ENCODE measurements around the gene PLXNB1. TPM values are rescaled to one million over a fixed set of nuclear protein-coding genes. Genes with fewer than 3 reads are reported as not detected.
A peak's percentile ranks its signal among the peaks of the same experiment; 100 is the strongest.

The PLXNB1 gene
- total and polyA plus RNA-seq, 2 experiments from 2014 or later: 49.0 to 144 TPM

DNA sequence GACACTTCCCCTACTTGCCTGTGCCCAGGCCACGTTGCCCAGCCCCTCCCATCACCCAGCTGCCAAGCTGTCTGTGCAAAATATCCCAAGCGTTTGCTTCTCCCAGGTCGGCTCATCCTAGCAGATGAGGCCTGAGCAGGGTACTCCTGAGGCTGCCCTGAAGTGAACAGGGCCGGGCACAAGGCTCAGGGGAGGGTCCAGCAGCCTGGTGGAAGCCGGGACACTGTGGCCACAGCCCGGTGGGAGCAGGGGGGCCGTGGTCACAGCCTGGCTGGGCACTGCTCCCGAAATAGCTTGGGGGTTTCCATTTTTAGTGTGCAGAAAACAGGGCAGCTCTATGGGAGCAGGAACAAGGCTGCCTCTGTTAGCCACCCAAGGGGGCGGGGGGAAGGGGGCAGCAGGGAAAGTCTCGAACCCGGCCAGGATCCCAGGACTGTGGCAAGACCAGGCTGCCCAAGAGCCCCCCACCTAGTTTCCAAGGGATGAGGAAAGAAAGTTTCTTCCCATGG lies 3.4 kb downstream of the PLXNB1 start (continued):
- no peak for TF ChIP-seq POLR2AphosphoS5 (IDR thresholded peaks at IDR 0.05; ENCODE audit: low read depth)
- TF ChIP-seq NANOG (IDR thresholded peaks at IDR 0.05; ENCODE audit: borderline replicate concordance): no peak
- no peak for TF ChIP-seq EZH2phosphoT487 (IDR thresholded peaks at IDR 0.05; ENCODE audit: unreplicated experiment)
- TF ChIP-seq, protein P1, sequence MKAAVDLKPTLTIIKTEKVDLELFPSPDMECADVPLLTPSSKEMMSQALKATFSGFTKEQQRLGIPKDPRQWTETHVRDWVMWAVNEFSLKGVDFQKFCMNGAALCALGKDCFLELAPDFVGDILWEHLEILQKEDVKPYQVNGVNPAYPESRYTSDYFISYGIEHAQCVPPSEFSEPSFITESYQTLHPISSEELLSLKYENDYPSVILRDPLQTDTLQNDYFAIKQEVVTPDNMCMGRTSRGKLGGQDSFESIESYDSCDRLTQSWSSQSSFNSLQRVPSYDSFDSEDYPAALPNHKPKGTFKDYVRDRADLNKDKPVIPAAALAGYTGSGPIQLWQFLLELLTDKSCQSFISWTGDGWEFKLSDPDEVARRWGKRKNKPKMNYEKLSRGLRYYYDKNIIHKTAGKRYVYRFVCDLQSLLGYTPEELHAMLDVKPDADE (IDR thresholded peaks at IDR 0.05): no peak
- TF ChIP-seq JUNB (IDR thresholded peaks at IDR 0.05; ENCODE audit: unreplicated experiment): no peak
- no peak for TF ChIP-seq CREB1 (CRISPR knock-in tag; IDR thresholded peaks at IDR 0.05; ENCODE audit: low read depth)

DNA sequence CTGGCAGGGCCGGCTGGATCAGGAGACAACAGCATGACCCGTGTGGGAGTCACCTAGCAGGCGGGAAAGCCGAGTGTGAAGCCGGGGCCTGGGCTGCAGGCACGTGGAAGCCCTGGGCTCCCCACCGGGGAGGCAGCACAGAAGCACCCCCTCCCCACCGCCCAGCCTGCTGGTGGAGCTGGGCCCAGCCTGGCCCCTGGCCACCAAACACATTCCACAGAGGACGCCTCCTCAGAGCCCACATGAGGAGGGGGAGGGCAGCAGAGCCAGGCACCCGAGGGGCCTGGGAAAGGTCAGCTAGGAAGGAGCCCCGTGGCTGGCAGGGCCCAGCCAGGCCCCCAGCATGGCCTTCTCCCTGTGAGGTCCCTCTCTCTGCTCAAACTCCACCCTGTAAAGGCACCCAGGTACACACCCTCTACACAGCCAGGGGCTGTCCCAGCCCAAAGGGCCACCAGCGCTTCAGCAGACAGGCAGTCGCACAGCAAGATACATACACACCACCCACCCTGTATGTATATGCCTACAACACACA lies 4.5 kb downstream of the PLXNB1 start:
- ATAC-seq: no peak
- Histone ChIP-seq H3K36me3 (ENCODE audit: insufficient read depth) (no peaks in the 10 kb centered on the region; the same call in 1 of the 2 replicates), H3K4me2 (no peak overlapping the region), H3K9me2 (ENCODE audit: insufficient read depth) (no peaks in the 10 kb centered on the region), H3K4me3 (no peak overlapping the region), H3K27ac (ENCODE audit: low read depth) (no peak overlapping the region), H4K20me1 (replicated peaks; ENCODE audit: insufficient read depth) (peaks cover 33% of the 10 kb centered on the region), H3K4me1 (ENCODE audit: insufficient read depth) (peaks cover 20% of the 10 kb centered on the region), H3K27me3 (ENCODE audit: insufficient read depth) (no peaks in the 10 kb centered on the region), H2AFZ (no peak overlapping the region), H3K79me2 (replicated peaks; ENCODE audit: insufficient read depth) (peaks cover 63% of the 10 kb centered on the region), H3F3A (replicated peaks; ENCODE audit: low read depth) (peaks cover 2% of the 10 kb centered on the region)
- H3K4me1 Mint-ChIP-seq: peaks cover 40% of the 10 kb centered on the region
- peak overlapping the region; percentile 57 for H3K27ac Mint-ChIP-seq
- peaks cover 38% of the 10 kb centered on the region for H3K36me3 Mint-ChIP-seq (ENCODE audit: low read depth)
- H3K9me3 Mint-ChIP-seq: peaks cover 3% of the 10 kb centered on the region; the same call in 1 of the 3 replicates
- H3K27me3 Mint-ChIP-seq (ENCODE audit: insufficient read depth, low read depth, poor library complexity): peaks cover 14% of the 10 kb centered on the region
- no peak for TF ChIP-seq POLR2AphosphoS5 (IDR thresholded peaks at IDR 0.05; ENCODE audit: low read depth)
- no peak for TF ChIP-seq CREB1 (CRISPR knock-in tag; IDR thresholded peaks at IDR 0.05; ENCODE audit: low read depth)
- TF ChIP-seq ZNF114 (CRISPR knock-in tag; IDR thresholded peaks at IDR 0.05): no peak
- TF ChIP-seq JUNB (IDR thresholded peaks at IDR 0.05; ENCODE audit: unreplicated experiment): no peak
- no peak for DNase-seq (ENCODE audit: low spot score)
- H3K4me3 Mint-ChIP-seq: peak overlapping the region; percentile 4; the same call in 2 of the 3 replicates

DNA sequence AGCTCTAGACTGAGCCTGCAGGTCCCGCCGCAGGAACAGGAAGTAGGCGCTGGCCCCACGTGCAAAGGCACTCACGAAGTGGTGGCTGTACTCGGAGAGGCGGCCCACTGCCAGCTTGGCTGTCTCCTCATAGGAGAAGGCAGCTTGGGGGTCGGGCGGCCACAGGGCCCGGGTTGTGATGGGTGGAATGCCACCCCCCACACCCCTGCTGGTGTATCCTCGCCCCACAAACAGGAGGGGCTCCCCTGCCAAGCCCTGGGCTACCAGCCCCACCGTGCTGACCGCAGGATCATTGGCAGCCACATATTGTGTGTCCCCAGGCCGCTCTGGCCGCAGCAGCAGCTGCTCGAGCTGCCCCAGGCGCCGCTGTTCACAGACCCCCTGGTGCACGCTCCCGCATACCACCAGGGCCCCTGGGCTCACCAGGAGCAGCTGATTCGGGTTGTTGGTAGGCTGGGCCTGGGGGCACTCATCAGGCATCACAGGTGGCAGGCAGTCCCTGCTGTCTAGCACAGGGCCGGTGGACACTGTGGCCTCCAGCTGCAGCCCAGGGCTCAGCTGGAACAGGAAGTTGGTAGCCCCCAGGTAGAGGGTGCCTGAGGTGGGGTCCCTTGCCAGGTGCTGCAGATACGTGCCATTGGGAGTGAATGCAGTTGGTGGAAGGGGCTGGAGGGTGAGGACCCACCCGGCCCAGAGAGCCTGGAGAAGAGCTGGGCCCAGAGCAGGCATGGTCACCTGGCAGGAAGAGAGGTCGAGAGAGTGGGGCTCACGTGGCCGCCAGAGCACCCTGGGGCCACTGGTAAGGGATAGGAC lies 5.8 kb downstream of the PLXNB1 start:
- no peak overlapping the region for H3K27ac ChIP-seq (ENCODE audit: low read depth)
- Mint-ChIP-seq H3K4me3 (peak overlapping the region; percentile 17; the same call in 1 of the 3 replicates), H3K4me1 (peaks cover 39% of the 10 kb centered on the region), H3K27ac (no peak overlapping the region), H3K9me3 (peaks cover 3% of the 10 kb centered on the region; the same call in 1 of the 3 replicates), H3K36me3 (ENCODE audit: low read depth) (peaks cover 41% of the 10 kb centered on the region), H3K27me3 (ENCODE audit: insufficient read depth, low read depth, poor library complexity) (peaks cover 14% of the 10 kb centered on the region)
- peaks cover 63% of the 10 kb centered on the region for H3K79me2 ChIP-seq (replicated peaks; ENCODE audit: insufficient read depth)
- H4K20me1 ChIP-seq (replicated peaks; ENCODE audit: insufficient read depth): peaks cover 33% of the 10 kb centered on the region
- H3K4me3 ChIP-seq: no peak overlapping the region
- H3F3A ChIP-seq (replicated peaks; ENCODE audit: low read depth): no peaks in the 10 kb centered on the region; the same call in 1 of the 2 replicates
- H2AFZ ChIP-seq: no peak overlapping the region
- H3K27me3 ChIP-seq (ENCODE audit: insufficient read depth): no peaks in the 10 kb centered on the region
- no peaks in the 10 kb centered on the region for H3K9me2 ChIP-seq (ENCODE audit: insufficient read depth)
- peaks cover 18% of the 10 kb centered on the region for H3K4me1 ChIP-seq (ENCODE audit: insufficient read depth)
- DNase-seq (ENCODE audit: low spot score) (no peak), ATAC-seq (no peak)
- H3K4me2 ChIP-seq: no peak overlapping the region
- no peaks in the 10 kb centered on the region; the same call in 1 of the 2 replicates for H3K36me3 ChIP-seq (ENCODE audit: insufficient read depth)
- no peak for TF ChIP-seq CREB1 (CRISPR knock-in tag; IDR thresholded peaks at IDR 0.05; ENCODE audit: low read depth)
- no peak for TF ChIP-seq EZH2phosphoT487 (IDR thresholded peaks at IDR 0.05; ENCODE audit: unreplicated experiment)
- no peak for TF ChIP-seq POLR2AphosphoS5 (IDR thresholded peaks at IDR 0.05; ENCODE audit: low read depth)
- TF ChIP-seq JUNB (IDR thresholded peaks at IDR 0.05; ENCODE audit: unreplicated experiment): no peak
- TF ChIP-seq, protein P2, sequence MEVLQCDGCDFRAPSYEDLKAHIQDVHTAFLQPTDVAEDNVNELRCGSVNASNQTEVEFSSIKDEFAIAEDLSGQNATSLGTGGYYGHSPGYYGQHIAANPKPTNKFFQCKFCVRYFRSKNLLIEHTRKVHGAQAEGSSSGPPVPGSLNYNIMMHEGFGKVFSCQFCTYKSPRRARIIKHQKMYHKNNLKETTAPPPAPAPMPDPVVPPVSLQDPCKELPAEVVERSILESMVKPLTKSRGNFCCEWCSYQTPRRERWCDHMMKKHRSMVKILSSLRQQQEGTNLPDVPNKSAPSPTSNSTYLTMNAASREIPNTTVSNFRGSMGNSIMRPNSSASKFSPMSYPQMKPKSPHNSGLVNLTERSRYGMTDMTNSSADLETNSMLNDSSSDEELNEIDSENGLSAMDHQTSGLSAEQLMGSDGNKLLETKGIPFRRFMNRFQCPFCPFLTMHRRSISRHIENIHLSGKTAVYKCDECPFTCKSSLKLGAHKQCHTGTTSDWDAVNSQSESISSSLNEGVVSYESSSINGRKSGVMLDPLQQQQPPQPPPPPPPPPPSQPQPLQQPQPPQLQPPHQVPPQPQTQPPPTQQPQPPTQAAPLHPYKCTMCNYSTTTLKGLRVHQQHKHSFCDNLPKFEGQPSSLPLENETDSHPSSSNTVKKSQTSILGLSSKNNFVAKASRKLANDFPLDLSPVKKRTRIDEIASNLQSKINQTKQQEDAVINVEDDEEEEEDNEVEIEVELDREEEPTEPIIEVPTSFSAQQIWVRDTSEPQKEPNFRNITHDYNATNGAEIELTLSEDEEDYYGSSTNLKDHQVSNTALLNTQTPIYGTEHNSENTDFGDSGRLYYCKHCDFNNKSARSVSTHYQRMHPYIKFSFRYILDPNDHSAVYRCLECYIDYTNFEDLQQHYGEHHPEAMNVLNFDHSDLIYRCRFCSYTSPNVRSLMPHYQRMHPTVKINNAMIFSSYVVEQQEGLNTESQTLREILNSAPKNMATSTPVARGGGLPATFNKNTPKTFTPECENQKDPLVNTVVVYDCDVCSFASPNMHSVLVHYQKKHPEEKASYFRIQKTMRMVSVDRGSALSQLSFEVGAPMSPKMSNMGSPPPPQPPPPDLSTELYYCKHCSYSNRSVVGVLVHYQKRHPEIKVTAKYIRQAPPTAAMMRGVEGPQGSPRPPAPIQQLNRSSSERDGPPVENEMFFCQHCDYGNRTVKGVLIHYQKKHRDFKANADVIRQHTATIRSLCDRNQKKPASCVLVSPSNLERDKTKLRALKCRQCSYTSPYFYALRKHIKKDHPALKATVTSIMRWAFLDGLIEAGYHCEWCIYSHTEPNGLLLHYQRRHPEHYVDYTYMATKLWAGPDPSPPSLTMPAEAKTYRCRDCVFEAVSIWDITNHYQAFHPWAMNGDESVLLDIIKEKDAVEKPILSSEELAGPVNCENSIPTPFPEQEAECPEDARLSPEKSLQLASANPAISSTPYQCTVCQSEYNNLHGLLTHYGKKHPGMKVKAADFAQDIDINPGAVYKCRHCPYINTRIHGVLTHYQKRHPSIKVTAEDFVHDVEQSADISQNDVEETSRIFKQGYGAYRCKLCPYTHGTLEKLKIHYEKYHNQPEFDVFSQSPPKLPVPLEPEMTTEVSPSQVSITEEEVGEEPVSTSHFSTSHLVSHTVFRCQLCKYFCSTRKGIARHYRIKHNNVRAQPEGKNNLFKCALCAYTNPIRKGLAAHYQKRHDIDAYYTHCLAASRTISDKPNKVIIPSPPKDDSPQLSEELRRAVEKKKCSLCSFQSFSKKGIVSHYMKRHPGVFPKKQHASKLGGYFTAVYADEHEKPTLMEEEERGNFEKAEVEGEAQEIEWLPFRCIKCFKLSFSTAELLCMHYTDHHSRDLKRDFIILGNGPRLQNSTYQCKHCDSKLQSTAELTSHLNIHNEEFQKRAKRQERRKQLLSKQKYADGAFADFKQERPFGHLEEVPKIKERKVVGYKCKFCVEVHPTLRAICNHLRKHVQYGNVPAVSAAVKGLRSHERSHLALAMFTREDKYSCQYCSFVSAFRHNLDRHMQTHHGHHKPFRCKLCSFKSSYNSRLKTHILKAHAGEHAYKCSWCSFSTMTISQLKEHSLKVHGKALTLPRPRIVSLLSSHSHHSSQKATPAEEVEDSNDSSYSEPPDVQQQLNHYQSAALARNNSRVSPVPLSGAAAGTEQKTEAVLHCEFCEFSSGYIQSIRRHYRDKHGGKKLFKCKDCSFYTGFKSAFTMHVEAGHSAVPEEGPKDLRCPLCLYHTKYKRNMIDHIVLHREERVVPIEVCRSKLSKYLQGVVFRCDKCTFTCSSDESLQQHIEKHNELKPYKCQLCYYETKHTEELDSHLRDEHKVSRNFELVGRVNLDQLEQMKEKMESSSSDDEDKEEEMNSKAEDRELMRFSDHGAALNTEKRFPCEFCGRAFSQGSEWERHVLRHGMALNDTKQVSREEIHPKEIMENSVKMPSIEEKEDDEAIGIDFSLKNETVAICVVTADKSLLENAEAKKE (CRISPR knock-in tag; IDR thresholded peaks at IDR 0.05): no peak
- TF ChIP-seq EZH2 (IDR thresholded peaks at IDR 0.05; ENCODE audit: low read depth, unreplicated experiment): no peak

Measured in GM23338 (cell line).